Measurements from ENCODE around the gene POLD4. TPM values are rescaled to one million over a fixed set of nuclear protein-coding genes. Genes with fewer than 3 reads are reported as not detected.

Gene POLD4
- polyA plus RNA-seq, 1 experiment = 119 TPM

DNA sequence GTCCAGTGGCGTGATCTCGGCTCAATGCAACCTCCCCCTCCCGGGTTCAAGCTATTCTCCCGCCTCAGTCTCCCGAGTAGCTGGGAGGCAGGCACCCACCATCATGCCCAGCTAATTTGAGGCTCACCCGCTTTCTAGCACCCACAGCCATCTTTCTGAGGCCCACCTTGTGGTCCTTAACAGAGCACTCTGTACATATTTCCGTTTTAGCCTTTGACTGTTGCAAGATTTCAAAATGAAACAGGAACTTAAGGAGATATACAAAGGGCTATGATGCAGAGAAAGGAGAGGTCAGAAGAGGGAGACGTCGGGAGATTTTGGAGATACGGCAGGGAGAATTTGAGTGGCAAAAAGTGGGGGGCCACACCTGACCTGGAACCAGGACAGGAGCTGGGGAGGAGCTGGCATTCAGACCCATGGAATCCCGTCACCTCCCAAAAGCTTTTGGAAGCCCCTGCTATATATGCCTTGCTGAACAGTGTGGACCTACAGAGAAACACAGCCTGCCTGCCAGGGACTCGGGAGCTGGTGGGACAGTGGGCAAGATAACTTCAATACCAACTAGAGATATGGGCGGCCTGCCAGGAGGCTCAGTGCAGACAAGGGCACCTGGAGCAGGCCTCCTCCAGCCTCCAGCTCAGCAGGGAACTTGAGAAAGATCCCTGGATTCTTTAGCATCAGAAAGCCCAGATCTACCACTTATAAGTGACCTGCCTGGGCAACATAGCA lies 28.1 kb upstream of the POLD4 start:
- Histone ChIP-seq H3K4me3 (ENCODE audit: low read depth, low read length) (no peak overlapping the region), H3K27me3 (ENCODE audit: control insufficient read depth, insufficient read depth, low read length) (no peaks in the 10 kb centered on the region), H3K36me3 (ENCODE audit: control insufficient read depth, insufficient read depth, low read length) (no peaks in the 10 kb centered on the region)
- no peak for DNase-seq (ENCODE audit: low read depth)
- ChIA-PET CTCF (interaction anchor here (0.6 to 24.6 kb wide), 20 partner anchors 10 to 389 kb away, joined by 3 to 892 read pairs (median 10); partner anchors contain the start of genes CLCF1, GRK2, POLD4 and PPP1CA), POLR2A (no interaction called here)
- TF ChIP-seq, protein P1, sequence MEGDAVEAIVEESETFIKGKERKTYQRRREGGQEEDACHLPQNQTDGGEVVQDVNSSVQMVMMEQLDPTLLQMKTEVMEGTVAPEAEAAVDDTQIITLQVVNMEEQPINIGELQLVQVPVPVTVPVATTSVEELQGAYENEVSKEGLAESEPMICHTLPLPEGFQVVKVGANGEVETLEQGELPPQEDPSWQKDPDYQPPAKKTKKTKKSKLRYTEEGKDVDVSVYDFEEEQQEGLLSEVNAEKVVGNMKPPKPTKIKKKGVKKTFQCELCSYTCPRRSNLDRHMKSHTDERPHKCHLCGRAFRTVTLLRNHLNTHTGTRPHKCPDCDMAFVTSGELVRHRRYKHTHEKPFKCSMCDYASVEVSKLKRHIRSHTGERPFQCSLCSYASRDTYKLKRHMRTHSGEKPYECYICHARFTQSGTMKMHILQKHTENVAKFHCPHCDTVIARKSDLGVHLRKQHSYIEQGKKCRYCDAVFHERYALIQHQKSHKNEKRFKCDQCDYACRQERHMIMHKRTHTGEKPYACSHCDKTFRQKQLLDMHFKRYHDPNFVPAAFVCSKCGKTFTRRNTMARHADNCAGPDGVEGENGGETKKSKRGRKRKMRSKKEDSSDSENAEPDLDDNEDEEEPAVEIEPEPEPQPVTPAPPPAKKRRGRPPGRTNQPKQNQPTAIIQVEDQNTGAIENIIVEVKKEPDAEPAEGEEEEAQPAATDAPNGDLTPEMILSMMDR (IDR thresholded peaks at IDR 0.05; ENCODE audit: insufficient read depth, low read depth, low read length) = no peak

DNA sequence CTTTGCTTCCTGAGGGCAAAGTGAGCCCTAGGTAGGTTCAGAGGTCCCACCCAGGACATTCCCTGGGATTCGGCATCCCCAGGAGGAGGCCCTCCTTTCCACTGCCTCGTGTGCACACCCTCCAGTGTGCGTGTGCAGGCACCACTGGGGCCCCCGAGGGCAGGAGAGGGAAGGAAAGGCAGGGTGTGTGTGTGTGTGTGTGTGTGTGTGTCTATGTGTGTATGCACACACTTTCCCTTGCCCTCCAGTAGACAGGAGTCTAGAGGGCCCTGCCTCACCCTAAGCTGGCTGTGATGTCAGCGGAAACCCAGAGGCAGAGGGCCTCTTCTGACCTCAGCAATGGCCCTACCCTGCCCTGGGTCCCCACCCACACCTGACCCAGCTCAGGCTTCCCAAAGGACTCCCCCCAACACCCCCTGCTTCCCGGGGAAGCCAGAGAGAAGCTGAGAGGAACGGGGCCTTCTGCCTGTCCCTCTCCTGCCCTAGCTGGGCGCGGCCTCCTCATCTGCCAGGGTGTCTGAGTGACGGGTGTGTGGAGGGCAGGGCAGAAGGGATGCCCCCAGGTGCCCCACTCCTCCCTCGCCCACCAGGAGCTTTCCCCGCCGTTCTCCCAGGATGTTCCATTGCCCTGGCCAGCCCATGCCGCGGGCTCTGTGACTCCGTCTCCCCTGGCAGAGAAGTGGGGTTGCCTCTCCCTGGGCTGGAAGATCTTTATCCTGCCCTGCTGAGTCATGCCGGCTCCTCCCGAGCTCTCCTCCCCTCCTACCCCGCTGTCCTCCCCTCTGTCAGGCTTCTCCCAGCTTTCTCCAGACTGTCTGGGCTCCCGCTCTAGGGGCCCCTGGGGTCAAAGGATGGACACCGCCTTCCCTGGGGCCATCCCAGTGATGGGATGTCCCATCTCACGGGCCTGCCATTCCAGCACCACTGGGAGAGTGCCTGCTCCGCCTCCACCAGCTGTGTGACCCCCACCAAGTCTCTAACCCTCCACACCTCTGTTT lies 26.0 kb upstream of the POLD4 start:
- TF ChIP-seq, protein P1 (IDR thresholded peaks at IDR 0.05; ENCODE audit: insufficient read depth, low read depth, low read length) = no peak
- POLR2A ChIA-PET = no interaction called here
- DNase-seq (ENCODE audit: low read depth) = no peak
- no peak overlapping the region for H3K4me3 ChIP-seq (ENCODE audit: low read depth, low read length)
- CTCF ChIA-PET = interaction anchor here (0.8 to 24.6 kb wide), 12 partner anchors 8 to 284 kb away, joined by 3 to 892 read pairs (median 7); partner anchors contain the start of genes CLCF1, POLD4, PPP1CA and SSH3
- H3K36me3 ChIP-seq (ENCODE audit: control insufficient read depth, insufficient read depth, low read length) = no peaks in the 10 kb centered on the region
- H3K27me3 ChIP-seq (ENCODE audit: control insufficient read depth, insufficient read depth, low read length) = no peaks in the 10 kb centered on the region

DNA sequence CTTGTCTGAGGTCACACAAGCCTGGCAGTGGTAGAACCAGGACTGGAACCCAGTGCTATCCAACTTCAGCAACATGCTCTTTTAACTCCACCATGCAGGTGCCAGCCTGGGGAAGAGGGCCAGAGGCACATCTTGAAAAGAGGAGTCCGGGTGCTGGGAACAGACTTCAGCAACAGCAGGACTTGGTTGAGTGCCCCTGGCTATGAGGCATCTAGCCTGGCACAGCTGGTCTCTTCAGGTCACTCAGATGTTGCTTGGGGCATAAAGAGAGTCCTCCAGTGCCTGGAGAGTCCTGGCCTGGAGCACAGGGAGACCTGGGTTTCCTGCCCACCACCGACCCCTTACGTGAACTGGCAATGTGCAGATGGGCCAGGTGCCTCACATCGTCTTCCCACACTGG lies 25.2 kb upstream of the POLD4 start:
- no peak for DNase-seq (ENCODE audit: low read depth)
- Histone ChIP-seq H3K36me3 (ENCODE audit: control insufficient read depth, insufficient read depth, low read length) (no peaks in the 10 kb centered on the region), H3K27me3 (ENCODE audit: control insufficient read depth, insufficient read depth, low read length) (no peaks in the 10 kb centered on the region), H3K4me3 (ENCODE audit: low read depth, low read length) (no peak overlapping the region)
- ChIA-PET CTCF (interaction anchor here (0.8 to 24.6 kb wide), 5 partner anchors 9 to 116 kb away, joined by 3 to 892 read pairs (median 49); partner anchors contain the start of gene POLD4), POLR2A (no interaction called here)
- TF ChIP-seq, protein P1 (IDR thresholded peaks at IDR 0.05; ENCODE audit: insufficient read depth, low read depth, low read length) = no peak

DNA sequence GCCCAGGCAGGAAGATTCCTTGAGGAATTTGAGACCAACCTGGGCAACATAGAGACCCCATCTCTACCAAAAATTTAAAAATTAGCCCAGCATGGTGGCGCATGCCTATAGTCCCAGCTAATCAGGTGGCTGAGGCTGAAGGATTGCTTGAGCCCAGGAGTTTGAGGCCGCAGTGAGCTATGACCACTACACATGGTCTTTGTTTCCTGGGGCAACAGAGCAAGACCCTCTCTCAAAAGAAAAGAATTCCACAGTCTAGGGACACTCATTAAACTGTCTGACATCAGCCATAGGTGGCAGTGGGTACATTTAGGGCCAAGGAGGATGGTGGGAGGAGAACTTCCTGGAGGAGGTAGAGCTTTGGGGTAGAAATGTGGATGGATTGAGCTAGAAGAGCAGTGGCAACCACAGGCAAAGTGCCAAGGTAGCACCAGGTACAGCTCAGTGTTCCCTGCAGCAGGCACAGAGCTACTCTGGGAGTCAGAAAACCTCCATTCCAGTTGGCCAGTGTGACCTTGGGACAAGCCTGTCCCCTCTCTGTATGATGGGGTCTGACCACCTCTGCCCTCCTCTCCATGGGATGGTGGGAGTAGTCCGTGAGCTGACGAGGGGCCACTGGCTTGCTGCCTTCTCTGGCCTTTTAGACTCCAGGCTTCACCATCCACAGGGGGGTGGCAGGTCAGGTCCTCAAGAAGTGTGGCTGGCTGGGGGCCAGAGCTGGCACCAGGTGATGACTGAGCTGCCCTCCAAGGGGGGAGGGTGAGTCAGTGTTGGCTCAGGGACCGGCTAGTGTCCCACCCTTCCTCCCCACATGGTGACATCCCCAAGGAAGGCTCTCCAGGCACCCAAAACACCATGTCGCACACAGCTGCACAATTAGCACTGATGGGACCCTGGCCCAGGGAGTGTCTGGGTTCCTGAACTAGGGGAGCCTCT lies 23.8 kb upstream of the POLD4 start:
- no peak for DNase-seq (ENCODE audit: low read depth)
- Histone ChIP-seq H3K4me3 (ENCODE audit: low read depth, low read length) (no peak overlapping the region), H3K36me3 (ENCODE audit: control insufficient read depth, insufficient read depth, low read length) (no peaks in the 10 kb centered on the region), H3K27me3 (ENCODE audit: control insufficient read depth, insufficient read depth, low read length) (no peaks in the 10 kb centered on the region)
- CTCF ChIA-PET = interaction anchor here (0.6 to 24.6 kb wide), 7 partner anchors 12 to 127 kb away, joined by 3 to 892 read pairs (median 4); partner anchors contain the start of genes POLD4 and PPP1CA
- POLR2A ChIA-PET = no interaction called here
- TF ChIP-seq, protein P1 (IDR thresholded peaks at IDR 0.05; ENCODE audit: insufficient read depth, low read depth, low read length) = no peak

Measured in BJ (cell line).